ENCODE measurements around the gene CACNG3.

GRCh38 chr16:24372824-24373223 lies 116.7 kb downstream of the CACNG3 start:
- no peak for TF ChIP-seq CTCF (IDR thresholded peaks at IDR 0.05; ENCODE audit: poor library complexity)
- TF ChIP-seq EZH2 (IDR thresholded peaks at IDR 0.05; ENCODE audit: borderline replicate concordance): no peak
